ENCODE results near the gene MYL10. TPM values are rescaled to one million over a fixed set of nuclear protein-coding genes. Genes with fewer than 3 reads are reported as not detected.

The MYL10 gene
- not detected for total RNA-seq

DNA sequence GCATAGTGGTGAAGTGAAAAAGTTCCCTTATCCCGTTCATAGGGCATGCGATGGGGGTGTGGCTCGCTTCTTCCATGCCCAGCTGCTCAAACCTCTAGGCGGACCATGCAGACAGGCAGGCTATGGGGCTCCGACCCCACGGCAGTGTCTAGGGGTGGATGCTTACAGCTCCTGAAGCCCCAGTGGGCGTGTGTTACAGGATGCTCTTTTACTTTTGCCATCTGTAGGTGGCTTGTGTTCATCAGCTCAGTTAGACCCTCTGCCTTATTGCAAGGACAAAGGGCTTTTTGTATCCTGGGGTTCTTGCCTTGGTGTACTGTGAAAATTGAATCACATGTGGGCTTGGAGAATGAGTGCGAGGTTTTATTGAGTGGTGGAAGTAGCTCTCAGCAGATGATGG, at the start of gene MYL10:
Gene MYL10, minus strand, starts transcription at position 126 of the 400 bp plus-strand sequence. CDS start 178 bp downstream, outside the sequence.
- intact Hi-C loops (cut with DNase I) = no loop called here
- Histone ChIP-seq H3K27ac (no peak within 1 kb of the TSS), H3K4me1 (no peaks in the 10 kb centered on the region), H3K36me3 (no peaks in the 10 kb centered on the region), H3K9me3 (no peaks in the 10 kb centered on the region), H3K4me3 (no peak within 1 kb of the TSS), H3K27me3 (peaks cover 4% of the 10 kb centered on the region), H3K9ac (ENCODE audit: low read depth in 2 of 2, low read length in 2 of 2) (no peak within 1 kb of the TSS)
- TF ChIP-seq, protein P1, sequence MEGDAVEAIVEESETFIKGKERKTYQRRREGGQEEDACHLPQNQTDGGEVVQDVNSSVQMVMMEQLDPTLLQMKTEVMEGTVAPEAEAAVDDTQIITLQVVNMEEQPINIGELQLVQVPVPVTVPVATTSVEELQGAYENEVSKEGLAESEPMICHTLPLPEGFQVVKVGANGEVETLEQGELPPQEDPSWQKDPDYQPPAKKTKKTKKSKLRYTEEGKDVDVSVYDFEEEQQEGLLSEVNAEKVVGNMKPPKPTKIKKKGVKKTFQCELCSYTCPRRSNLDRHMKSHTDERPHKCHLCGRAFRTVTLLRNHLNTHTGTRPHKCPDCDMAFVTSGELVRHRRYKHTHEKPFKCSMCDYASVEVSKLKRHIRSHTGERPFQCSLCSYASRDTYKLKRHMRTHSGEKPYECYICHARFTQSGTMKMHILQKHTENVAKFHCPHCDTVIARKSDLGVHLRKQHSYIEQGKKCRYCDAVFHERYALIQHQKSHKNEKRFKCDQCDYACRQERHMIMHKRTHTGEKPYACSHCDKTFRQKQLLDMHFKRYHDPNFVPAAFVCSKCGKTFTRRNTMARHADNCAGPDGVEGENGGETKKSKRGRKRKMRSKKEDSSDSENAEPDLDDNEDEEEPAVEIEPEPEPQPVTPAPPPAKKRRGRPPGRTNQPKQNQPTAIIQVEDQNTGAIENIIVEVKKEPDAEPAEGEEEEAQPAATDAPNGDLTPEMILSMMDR (IDR thresholded peaks at IDR 0.05) = no peak
- no peak for DNase-seq

DNA sequence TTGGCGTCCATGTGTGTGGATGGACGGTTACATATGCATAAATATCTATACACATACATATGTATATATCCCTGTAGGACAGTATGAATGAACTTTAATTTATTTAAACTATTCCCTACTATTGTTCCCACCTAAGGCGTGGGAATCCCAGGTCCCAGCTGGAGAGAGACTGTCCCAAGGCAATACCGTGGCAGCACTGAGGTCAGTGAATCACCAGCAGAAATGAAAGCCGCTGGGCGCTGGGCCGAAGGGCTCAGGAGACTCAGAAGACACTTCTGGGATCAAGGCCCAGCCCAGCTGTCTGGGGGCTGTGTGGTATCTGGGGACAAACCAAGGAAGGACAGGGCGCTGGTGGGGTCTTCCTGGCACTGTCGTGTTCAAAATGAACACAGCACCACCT, 49.6 kb upstream of the MYL10 start:
- intact Hi-C loops (cut with DNase I) = no loop called here

GRCh38 chr7:101677797-101678479, 48.8 kb upstream of the MYL10 start:
- DNase-seq = no peak
- H3K36me3 ChIP-seq = no peaks in the 10 kb centered on the region
- intact Hi-C loops (cut with DNase I) = no loop called here
- H3K27ac ChIP-seq = no peak overlapping the region
- H3K9me3 ChIP-seq = no peaks in the 10 kb centered on the region
- H3K4me1 ChIP-seq = no peaks in the 10 kb centered on the region
- H3K9ac ChIP-seq (ENCODE audit: low read depth in 2 of 2, low read length in 2 of 2) = no peak overlapping the region
- H3K4me3 ChIP-seq = no peak overlapping the region
- H3K27me3 ChIP-seq = no peaks in the 10 kb centered on the region
- TF ChIP-seq, protein P1 (IDR thresholded peaks at IDR 0.05) = no peak

More for the DNA sequence above, 49.6 kb upstream of the MYL10 start:
- no peaks in the 10 kb centered on the region for H3K9me3 ChIP-seq
- H3K9ac ChIP-seq (ENCODE audit: low read depth in 2 of 2, low read length in 2 of 2) = no peak overlapping the region
- H3K36me3 ChIP-seq = no peaks in the 10 kb centered on the region
- H3K27ac ChIP-seq = no peak overlapping the region
- no peak for DNase-seq
- H3K27me3 ChIP-seq = no peaks in the 10 kb centered on the region
- TF ChIP-seq, protein P1 (IDR thresholded peaks at IDR 0.05) = no peak
- H3K4me1 ChIP-seq = no peaks in the 10 kb centered on the region
- H3K4me3 ChIP-seq = no peak overlapping the region

GRCh38 chr7:101677391-101677790, 48.3 kb upstream of the MYL10 start:
- H3K4me3 ChIP-seq = no peak overlapping the region
- H3K36me3 ChIP-seq = no peaks in the 10 kb centered on the region
- H3K27me3 ChIP-seq = no peaks in the 10 kb centered on the region
- intact Hi-C loops (cut with DNase I) = no loop called here
- no peak for DNase-seq
- no peak overlapping the region for H3K9ac ChIP-seq (ENCODE audit: low read depth in 2 of 2, low read length in 2 of 2)
- H3K9me3 ChIP-seq = no peaks in the 10 kb centered on the region
- no peaks in the 10 kb centered on the region for H3K4me1 ChIP-seq
- H3K27ac ChIP-seq = no peak overlapping the region
- TF ChIP-seq, protein P1 (IDR thresholded peaks at IDR 0.05) = no peak

DNA sequence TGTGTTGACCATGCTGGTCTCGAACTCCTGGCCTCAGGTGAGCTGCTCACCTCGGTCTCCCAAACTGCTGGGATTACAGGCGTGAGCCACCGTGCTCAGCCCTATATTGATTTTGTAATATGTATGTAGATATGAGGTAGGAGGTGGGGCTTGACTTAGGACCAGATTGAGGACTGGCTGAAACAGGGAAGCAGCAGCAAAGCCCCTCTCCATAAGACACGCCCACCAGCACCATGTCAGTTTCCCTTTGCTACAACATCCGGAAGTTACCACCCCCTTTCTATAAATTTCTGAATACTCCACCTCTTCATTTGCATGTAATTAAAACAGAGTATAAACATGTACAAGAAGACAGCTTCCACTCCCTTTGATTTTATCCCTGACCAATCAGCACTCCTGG, 47.9 kb upstream of the MYL10 start:
- no peak for DNase-seq
- H3K27ac ChIP-seq = no peak overlapping the region
- H3K27me3 ChIP-seq = no peaks in the 10 kb centered on the region
- intact Hi-C loops (cut with DNase I) = no loop called here
- TF ChIP-seq, protein P1 (IDR thresholded peaks at IDR 0.05) = no peak
- H3K9ac ChIP-seq (ENCODE audit: low read depth in 2 of 2, low read length in 2 of 2) = no peak overlapping the region
- H3K4me1 ChIP-seq = no peaks in the 10 kb centered on the region
- no peaks in the 10 kb centered on the region for H3K9me3 ChIP-seq
- H3K36me3 ChIP-seq = no peaks in the 10 kb centered on the region
- no peak overlapping the region for H3K4me3 ChIP-seq
